K562 (cell line): Measurements from ENCODE around the gene CELF4. TPM values are rescaled to one million over a fixed set of nuclear protein-coding genes. Genes with fewer than 3 reads are reported as not detected.

Experiments
- ATAC-seq: fragments of 200-7000 bp; cut with Tn5 transposase; 3 replicates; pipeline ENCODE4 v1.9.1; 2020; ENCODE audit warnings: moderate library complexity
- BruUV-seq: library from RNA; stranded (reverse); fragments of 400-500 nt; replicated peaks from 2 replicates; lab custom pipeline; 2021; lab: Mats Ljungman, UMichigan
- CTCF ChIA-PET: fragments of 300-600 bp; formaldehyde crosslinking; extraction: SDS; loops from one replicate; lab custom pipeline; 2021; ENCODE audit warnings: low intra/inter-chr PET ratio; lab: Yijun Ruan, JAX
- POLR2A ChIA-PET: fragments of 300-600, 350-650 bp; sonication (Branson Sonifier 250); formaldehyde crosslinking; extraction: SDS; loops from one replicate; lab custom pipeline; 2021; ENCODE audit warnings: antibody characterized with exemption, inconsistent platforms; lab: Yijun Ruan, JAX
- DNase-seq, 4 experiments: peaks; one replicate each; pipeline versions ENCODE4 v3.0.0 to v3.0.0-alpha.2; 2011 to 2018; ENCODE audit warnings: low spot score in 3 of 4, mixed read lengths in 3 of 4; ENCODE audit errors: extremely low read depth in 1 of 4
- FAIRE-seq: peaks from 2 replicates; lab custom pipeline; 2011; peaks lifted over from hg19 to GRCh38; lab: Jason Lieb, UNC
- H2AFZ ChIP-seq: 2 replicates; pipeline ENCODE4 v1.6.0; 2011; ENCODE audit warnings: low read depth, low read length, control low read depth, inconsistent platforms
- H3K27ac ChIP-seq: fragments of 200-600 bp; 3 replicates; pipeline ENCODE4 v1.8.0; 2011; ENCODE audit warnings: low read depth, mild to moderate bottlenecking, control low read depth, inconsistent platforms, low read length, moderate library complexity, mixed read lengths; ENCODE audit errors: extremely low read depth
- H3K27me3 ChIP-seq, 2 experiments: fragments of 300-600 bp in 1 of 2; 2 replicates in 1 of 2; 3 replicates in 1 of 2; pipeline versions ENCODE4 v1.6.0 to v1.8.0; 2011; ENCODE audit warnings: inconsistent platforms in 2 of 2, low read length in 2 of 2, mild to moderate bottlenecking in 1 of 2, mixed read lengths in 1 of 2, moderate library complexity in 1 of 2; ENCODE audit not compliant: control insufficient read depth in 2 of 2, insufficient read depth in 2 of 2
- H3K36me3 ChIP-seq: fragments of 300-600 bp; 3 replicates; pipeline ENCODE4 v1.8.0; 2011; ENCODE audit warnings: mild to moderate bottlenecking, low read length, inconsistent platforms; ENCODE audit not compliant: control insufficient read depth, insufficient read depth
- H3K4me1 ChIP-seq, 2 experiments: fragments of 200-600 bp in 1 of 2; replicated peaks in 1 of 2; 2 replicates in 1 of 2; 3 replicates in 1 of 2; pipeline versions ENCODE4 v1.5.1 to v1.8.0; 2011; ENCODE audit warnings: inconsistent platforms in 2 of 2, low read length in 2 of 2, mild to moderate bottlenecking in 1 of 2, mixed read lengths in 1 of 2, moderate library complexity in 1 of 2; ENCODE audit not compliant: control insufficient read depth in 2 of 2, insufficient read depth in 2 of 2
- H3K4me2 ChIP-seq: 2 replicates; pipeline ENCODE4 v1.6.1; 2011; ENCODE audit warnings: low read length, control low read depth, inconsistent platforms, mixed read lengths; ENCODE audit not compliant: insufficient read depth
- H3K4me3 ChIP-seq: fragments of 200-600 bp; sonication (generic), shearing (Covaris generic); 2 replicates; pipeline ENCODE4 v1.5.1; 2016; ENCODE audit warnings: control low read depth, inconsistent platforms
- H3K79me2 ChIP-seq: fragments of 200-600 bp; 3 replicates; pipeline ENCODE4 v1.8.0; 2011; ENCODE audit warnings: low read length, inconsistent platforms; ENCODE audit not compliant: control insufficient read depth, insufficient read depth
- H3K9ac ChIP-seq, 2 experiments: 2 replicates each; pipeline versions ENCODE4 v1.6.0 to v1.6.1; 2011; ENCODE audit warnings: low read depth in 2 of 2, low read length in 2 of 2, control low read depth in 1 of 2, inconsistent platforms in 1 of 2, mild to moderate bottlenecking in 1 of 2, mixed read lengths in 1 of 2; ENCODE audit not compliant: insufficient read depth in 1 of 2
- H3K9me1 ChIP-seq: one replicate; pipeline ENCODE4 v1.6.0; 2011; ENCODE audit warnings: inconsistent platforms, mild to moderate bottlenecking, low read length, moderate library complexity; ENCODE audit not compliant: control insufficient read depth, insufficient read depth
- H3K9me3 ChIP-seq: replicated peaks from 2 replicates; pipeline ENCODE4 v1.5.1; 2011; ENCODE audit warnings: low read depth, low read length, inconsistent platforms; ENCODE audit not compliant: control insufficient read depth, insufficient read depth
- H4K20me1 ChIP-seq: replicated peaks from 2 replicates; pipeline ENCODE4 v1.6.1; 2011; ENCODE audit warnings: low read length, inconsistent platforms, mixed read lengths; ENCODE audit not compliant: control insufficient read depth, insufficient read depth
- ATF7 ChIP-seq: fragments of 450-650 bp; IDR thresholded peaks from 2 replicates; pipeline ENCODE4 v1.7.1; 2014; ENCODE audit warnings: mild to moderate bottlenecking, moderate library complexity
- ESRRB ChIP-seq: fragments of 250-450 bp; sonication (Bioruptor Pico); IDR thresholded peaks from 2 replicates; pipeline ENCODE4 v1.5.0; 2020; ENCODE audit warnings: mild to moderate bottlenecking, moderate library complexity, borderline replicate concordance
- FOXM1 ChIP-seq, 2 experiments: fragments of 450-650 bp in 1 of 2; sonication (generic) in 1 of 2; formaldehyde crosslinking in 1 of 2; IDR thresholded peaks; 2 replicates each; pipeline versions ENCODE4 v1.6.1 to v1.9.0; 2017 to 2022; ENCODE audit warnings: low read depth in 2 of 2, mild to moderate bottlenecking in 2 of 2, missing genetic modification reagents in 1 of 2, moderate library complexity in 1 of 2
- ILK ChIP-seq: fragments of 450-650 bp; IDR thresholded peaks from 2 replicates; pipeline ENCODE4 v1.6.1; 2016; ENCODE audit warnings: missing genetic modification characterization, low read depth, mild to moderate bottlenecking, missing compliant biosample characterization, moderate library complexity, borderline replicate concordance
- POLR2A ChIP-seq: fragments of 450-650 bp; conservative IDR thresholded peaks from 2 replicates; pipeline ENCODE4 v1.6.1; 2016
- POU5F1 ChIP-seq: fragments of 150-350 bp; IDR thresholded peaks from 2 replicates; pipeline ENCODE4 v1.6.1; 2014; ENCODE audit warnings: borderline replicate concordance, low read length, low read depth, mild to moderate bottlenecking; ENCODE audit not compliant: partially characterized antibody
- ZFPM2 ChIP-seq: fragments of 250-450 bp; sonication (Bioruptor Pico); IDR thresholded peaks from 2 replicates; pipeline ENCODE4 v1.5.1; 2022; ENCODE audit warnings: mild to moderate bottlenecking
- ZNF143 ChIP-seq: sonication (generic); formaldehyde crosslinking; IDR thresholded peaks from 2 replicates; pipeline ENCODE4 v1.9.0; 2022; ENCODE audit warnings: mild to moderate bottlenecking, missing genetic modification reagents
- WGBS: fragments of 100-300 bp; shearing (Covaris generic); methylation state at CpG from one replicate; pipeline ENCODE4 v1.1.6; 2016; ENCODE audit warnings: low coverage, mixed read lengths; ENCODE audit not compliant: insufficient coverage; ENCODE audit errors: missing lambda C conversion rate; 5-methylcytosine and 5-hydroxymethylcytosine counted together
- in situ Hi-C: fragments of 300-500 bp; cut with MboI; formaldehyde crosslinking; loops from 4 replicates; pipeline ENCODE4 v1.15.0; 2018; ENCODE audit warnings: inconsistent platforms, mixed read lengths
- intact Hi-C: fragments of 100-400 bp; cut with micrococcal nuclease; formaldehyde crosslinking; loops from 2 replicates; pipeline ENCODE4 v1.14.2; 2022
- polyA plus RNA-seq, 8 experiments: library from polyadenylated mRNA; depleted of rRNA in 4 of 8; stranded (reverse) in 5 of 8; unstranded in 3 of 8; fragments of >200 nt; fragmentation: Nextera tagmentation in 2 of 8; fragmentation: Illumina TruSeq in 1 of 8; extraction: Ambion mirVana in 2 of 8; extraction: Trizol in 1 of 8; gene quantifications; 2 replicates each; pipeline versions ENCODE4 v1.2.1 to v1.2.3, GENCODE V29; 2011 to 2014; ENCODE audit warnings: inconsistent platforms in 1 of 8, missing spikeins in 1 of 8
- total RNA-seq, 7 experiments: library from RNA; depleted of rRNA in 6 of 7; stranded (reverse); fragments of >200 nt in 6 of 7; fragmentation: Illumina TruSeq in 2 of 7; extraction: Trizol in 2 of 7; gene quantifications; 2 replicates each; pipeline versions ENCODE4 v1.2.1 to v1.2.3, GENCODE V29; 2011 to 2021; ENCODE audit warnings: low replicate concordance in 1 of 7

The CELF4 gene
- total and polyA plus RNA-seq, 9 of the 15 experiments (the other 6 are each of a cell fraction or from before 2014, with no cell fraction given), result 0.04 to 0.24 (median 0.07) TPM; not detected in 3

GRCh38 chr18:37425222-37425621, 140.4 kb downstream of the CELF4 start:
- in situ Hi-C loops, result no loop called here
- DNase-seq (no peak), ATAC-seq (no peak), FAIRE-seq (no peak)
- Histone ChIP-seq H3K4me3 (no peak overlapping the region), H2AFZ (no peak overlapping the region), H3K4me2 (no peak overlapping the region), H3K27ac (no peak overlapping the region), H4K20me1 (no peaks in the 10 kb centered on the region), H3K79me2 (no peaks in the 10 kb centered on the region), H3K9ac (no peak overlapping the region), H3K36me3 (no peaks in the 10 kb centered on the region), H3K27me3 (no peaks in the 10 kb centered on the region; a peak in 1 of 5 replicates), H3K9me1 (no peaks in the 10 kb centered on the region), H3K9me3 (no peaks in the 10 kb centered on the region), H3K4me1 (no peaks in the 10 kb centered on the region)
- POLR2A ChIA-PET, result interaction anchor here (0.6 kb wide), 1 partner anchor 19 kb away, joined by 3 read pairs; no protein-coding TSS in a partner anchor
- 3% methylated on average over 5 of the region's 6 CpGs for WGBS
- BruUV-seq, result no TSS peak
- TF ChIP-seq POLR2A, result no peak
- no peak for TF ChIP-seq POU5F1
- no peak for TF ChIP-seq ATF7
- no peak for TF ChIP-seq ZFPM2
- TF ChIP-seq ILK (tag), result no peak
- TF ChIP-seq FOXM1 (IDR thresholded peaks at IDR 0.05; ENCODE audit: low read depth), result no peak
- no peak for TF ChIP-seq FOXM1 (CRISPR knock-in tag; IDR thresholded peaks at IDR 0.05; ENCODE audit: low read depth)
- TF ChIP-seq ESRRB (CRISPR knock-in tag), result no peak
- TF ChIP-seq ZNF143 (CRISPR knock-in tag), result no peak
- CTCF ChIA-PET, result no interaction called here
- intact Hi-C loops, result no loop called here
